ENCODE results near the gene CEND1.

Gene CEND1

DNA sequence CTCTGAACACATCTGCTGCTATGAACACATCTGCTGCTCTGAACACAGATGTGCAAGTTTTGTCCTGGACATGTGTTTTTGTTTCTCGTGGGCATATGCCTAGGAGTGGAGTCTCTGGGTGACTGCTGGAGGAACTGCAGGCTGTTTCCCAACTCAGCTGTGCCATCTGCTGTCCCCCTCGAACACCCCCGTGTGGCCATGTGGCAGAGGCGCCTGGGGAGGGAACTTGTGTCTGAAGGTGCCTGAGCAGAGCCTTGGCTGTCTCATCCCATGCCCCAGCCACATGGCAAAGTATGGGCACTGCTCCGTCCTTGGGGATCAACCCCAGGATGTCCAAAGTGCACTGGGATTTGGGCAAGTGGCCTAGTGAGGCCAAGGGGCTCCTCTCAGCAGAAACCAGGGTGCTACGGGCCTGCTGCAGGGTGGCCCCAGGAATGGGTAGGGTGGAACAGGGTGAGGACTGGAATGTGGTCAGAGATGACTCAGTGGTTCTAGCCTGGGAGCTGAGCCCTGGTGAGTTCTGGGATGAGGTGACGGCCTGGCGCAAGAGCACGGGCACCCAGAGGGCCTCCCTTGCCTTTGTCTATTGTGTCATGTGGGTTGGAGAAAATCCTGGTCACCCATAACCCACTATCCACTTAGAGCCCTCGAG, 27.3 kb downstream of the CEND1 start:
- peak; percentile 76 for DNase-seq (ENCODE audit: low read depth)
- TF ChIP-seq POLR2A (IDR thresholded peaks at IDR 0.05; ENCODE audit: extremely low read depth, insufficient read length) (no peak), MYC (IDR thresholded peaks at IDR 0.05; ENCODE audit: low read depth, low read length) (peak; percentile 56; the same call in 1 of the 2 replicates)
- TF ChIP-seq, protein P1, sequence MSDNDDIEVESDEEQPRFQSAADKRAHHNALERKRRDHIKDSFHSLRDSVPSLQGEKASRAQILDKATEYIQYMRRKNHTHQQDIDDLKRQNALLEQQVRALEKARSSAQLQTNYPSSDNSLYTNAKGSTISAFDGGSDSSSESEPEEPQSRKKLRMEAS (IDR thresholded peaks at IDR 0.05; ENCODE audit: low read depth, low read length), result peak; percentile 78
- TF ChIP-seq, protein P2, sequence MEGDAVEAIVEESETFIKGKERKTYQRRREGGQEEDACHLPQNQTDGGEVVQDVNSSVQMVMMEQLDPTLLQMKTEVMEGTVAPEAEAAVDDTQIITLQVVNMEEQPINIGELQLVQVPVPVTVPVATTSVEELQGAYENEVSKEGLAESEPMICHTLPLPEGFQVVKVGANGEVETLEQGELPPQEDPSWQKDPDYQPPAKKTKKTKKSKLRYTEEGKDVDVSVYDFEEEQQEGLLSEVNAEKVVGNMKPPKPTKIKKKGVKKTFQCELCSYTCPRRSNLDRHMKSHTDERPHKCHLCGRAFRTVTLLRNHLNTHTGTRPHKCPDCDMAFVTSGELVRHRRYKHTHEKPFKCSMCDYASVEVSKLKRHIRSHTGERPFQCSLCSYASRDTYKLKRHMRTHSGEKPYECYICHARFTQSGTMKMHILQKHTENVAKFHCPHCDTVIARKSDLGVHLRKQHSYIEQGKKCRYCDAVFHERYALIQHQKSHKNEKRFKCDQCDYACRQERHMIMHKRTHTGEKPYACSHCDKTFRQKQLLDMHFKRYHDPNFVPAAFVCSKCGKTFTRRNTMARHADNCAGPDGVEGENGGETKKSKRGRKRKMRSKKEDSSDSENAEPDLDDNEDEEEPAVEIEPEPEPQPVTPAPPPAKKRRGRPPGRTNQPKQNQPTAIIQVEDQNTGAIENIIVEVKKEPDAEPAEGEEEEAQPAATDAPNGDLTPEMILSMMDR (IDR thresholded peaks at IDR 0.05; ENCODE audit: low read depth, low read length), result peak; percentile 37
- H3K4me3 ChIP-seq (ENCODE audit: low read depth, low read length), result no peak overlapping the region

DNA sequence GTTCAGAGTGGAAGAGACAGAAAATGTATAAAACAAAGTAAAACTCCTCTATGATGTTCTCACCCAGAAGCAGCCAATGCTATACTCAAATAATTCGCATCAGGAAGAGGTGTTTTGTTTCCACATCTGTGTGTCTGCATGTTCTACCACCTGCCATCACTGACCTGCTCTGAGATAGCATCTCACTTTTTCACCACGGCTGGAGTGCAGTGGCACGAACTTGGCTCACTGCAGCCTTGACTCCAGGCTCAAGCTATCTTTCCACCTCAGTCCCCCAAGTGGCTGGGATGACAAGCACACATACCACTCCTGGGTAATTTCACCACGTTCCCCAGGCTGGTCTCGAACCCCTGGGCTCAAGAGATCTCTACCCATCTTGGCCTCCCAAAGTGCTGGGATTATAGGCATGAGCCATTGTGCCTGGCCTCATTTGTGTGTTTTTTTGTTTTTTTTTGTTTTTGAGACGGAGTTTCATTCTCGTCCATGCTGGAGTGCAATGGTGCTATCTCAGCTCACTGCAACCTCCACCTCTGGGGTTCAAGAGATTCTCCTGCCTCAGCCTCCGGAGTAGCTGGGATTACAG, 28.3 kb downstream of the CEND1 start:
- peak; percentile 32 for DNase-seq (ENCODE audit: low read depth)
- TF ChIP-seq, protein P2 (IDR thresholded peaks at IDR 0.05; ENCODE audit: low read depth, low read length), result no peak
- TF ChIP-seq POLR2A (IDR thresholded peaks at IDR 0.05; ENCODE audit: extremely low read depth, insufficient read length), result no peak
- TF ChIP-seq, protein P1 (IDR thresholded peaks at IDR 0.05; ENCODE audit: low read depth, low read length), result no peak
- no peak for TF ChIP-seq MYC (IDR thresholded peaks at IDR 0.05; ENCODE audit: low read depth, low read length)
- no peak overlapping the region for H3K4me3 ChIP-seq (ENCODE audit: low read depth, low read length)

DNA sequence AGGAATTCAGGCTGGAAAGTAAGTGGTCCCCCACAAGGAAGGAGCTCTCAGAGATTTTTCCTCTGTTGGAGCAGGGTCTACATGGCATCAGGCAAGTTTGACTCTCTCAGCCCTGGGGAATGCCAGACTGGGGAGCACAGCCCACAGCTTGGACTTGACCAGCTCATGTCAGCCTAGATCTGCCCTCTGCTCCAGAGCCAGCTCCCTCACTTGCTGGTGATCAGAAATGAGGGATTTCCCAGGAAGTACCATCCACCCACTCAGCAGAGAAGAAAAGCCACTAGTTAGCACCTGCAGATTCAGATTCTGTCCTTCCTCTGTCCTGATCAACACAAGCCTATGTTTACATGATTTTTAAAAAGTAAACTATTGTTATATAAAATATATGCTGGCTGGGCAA, 29.7 kb downstream of the CEND1 start:
- no peak overlapping the region for H3K4me3 ChIP-seq (ENCODE audit: low read depth, low read length)
- TF ChIP-seq, protein P1 (IDR thresholded peaks at IDR 0.05; ENCODE audit: low read depth, low read length), result no peak
- no peak for TF ChIP-seq MYC (IDR thresholded peaks at IDR 0.05; ENCODE audit: low read depth, low read length)
- no peak for TF ChIP-seq POLR2A (IDR thresholded peaks at IDR 0.05; ENCODE audit: extremely low read depth, insufficient read length)
- TF ChIP-seq, protein P2 (IDR thresholded peaks at IDR 0.05; ENCODE audit: low read depth, low read length), result no peak
- no peak for DNase-seq (ENCODE audit: low read depth)

DNA sequence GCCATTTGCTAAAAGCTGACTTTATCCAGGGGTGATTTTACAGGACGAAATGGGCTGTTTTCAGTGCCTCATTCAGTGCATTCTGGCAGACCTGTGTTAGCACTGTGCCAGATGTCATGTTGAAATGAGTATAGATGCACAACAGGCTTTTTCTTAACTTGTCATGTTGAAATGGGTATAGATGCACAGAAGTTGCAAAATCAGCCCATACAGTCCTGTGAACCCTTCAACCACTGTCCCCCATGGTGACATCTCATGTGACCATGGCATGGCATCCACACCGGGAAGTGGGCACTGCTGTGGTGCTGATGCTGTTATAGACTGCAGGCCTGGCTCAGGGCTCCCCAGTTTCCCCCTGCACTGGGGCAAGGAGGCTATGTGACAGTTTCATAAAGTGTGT, 40.2 kb downstream of the CEND1 start:
- peak; percentile 34 for DNase-seq (ENCODE audit: low read depth)

DNA sequence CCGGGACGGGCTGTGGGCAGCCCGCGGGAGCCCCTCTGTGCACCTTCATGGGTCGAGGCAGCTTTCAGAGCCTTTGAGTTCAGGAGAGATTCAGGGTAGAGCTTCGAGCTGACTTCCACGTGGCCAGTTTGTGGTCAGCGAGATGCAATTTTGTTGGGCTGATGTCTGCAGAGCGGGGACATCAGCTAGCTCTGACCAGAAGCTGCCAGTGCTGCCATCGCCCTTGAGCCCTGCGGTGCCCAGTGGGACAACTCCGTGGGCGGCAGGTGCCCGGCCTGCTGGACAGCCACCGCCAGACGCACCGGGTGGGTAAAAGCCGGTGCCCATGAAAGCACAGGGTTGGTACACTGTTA, 41.9 kb downstream of the CEND1 start:
- peak overlapping the region; percentile 85 for H3K4me3 ChIP-seq (ENCODE audit: low read depth, low read length)
- TF ChIP-seq MYC (IDR thresholded peaks at IDR 0.05; ENCODE audit: low read depth, low read length) (peak; percentile 66), POLR2A (IDR thresholded peaks at IDR 0.05; ENCODE audit: extremely low read depth, insufficient read length) (no peak)
- TF ChIP-seq, protein P1 (IDR thresholded peaks at IDR 0.05; ENCODE audit: low read depth, low read length), result peak; percentile 80
- TF ChIP-seq, protein P2 (IDR thresholded peaks at IDR 0.05; ENCODE audit: low read depth, low read length), result no peak
- peak; percentile 57 for DNase-seq (ENCODE audit: low read depth)

More for the DNA sequence above, 40.2 kb downstream of the CEND1 start:
- peak overlapping the region; percentile 85 for H3K4me3 ChIP-seq (ENCODE audit: low read depth, low read length)
- TF ChIP-seq, protein P2 (IDR thresholded peaks at IDR 0.05; ENCODE audit: low read depth, low read length), result no peak
